Lower lobe of right lung (tissue), 2 donors: ENCODE results near the gene RORC. TPM values are rescaled to one million over a fixed set of nuclear protein-coding genes. Genes with fewer than 3 reads are reported as not detected.
"Not testable (repeated sequence)": the region's sequence is repeated elsewhere in the genome, so short reads cannot be mapped to it uniquely, and the experiment has no call there.

Source experiments
- ATAC-seq, 2 donors: fragments of 200-7000 bp; cut with Tn5 transposase; one replicate each; pipeline ENCODE4 v1.9.1; 2020 to 2022; ENCODE audit warnings: mild to moderate bottlenecking in 2 of 2, moderate library complexity in 2 of 2
- DNase-seq: peaks from one replicate; pipeline ENCODE4 v3.0.0-alpha.2; 2020
- H3K27ac ChIP-seq: fragments of 200-600 bp; one replicate; pipeline ENCODE4 v1.8.0; 2022
- H3K27me3 ChIP-seq: fragments of 200-600 bp; one replicate; pipeline ENCODE4 v1.8.0; 2022; ENCODE audit warnings: low read depth
- H3K36me3 ChIP-seq: fragments of 200-600 bp; one replicate; pipeline ENCODE4 v1.8.0; 2022; ENCODE audit warnings: mild to moderate bottlenecking
- H3K4me1 ChIP-seq: fragments of 200-600 bp; one replicate; pipeline ENCODE4 v1.8.0; 2022
- H3K4me3 ChIP-seq: fragments of 200-600 bp; one replicate; pipeline ENCODE4 v1.8.0; 2022; ENCODE audit warnings: mild to moderate bottlenecking
- H3K9me3 ChIP-seq: fragments of 200-600 bp; one replicate; pipeline ENCODE4 v1.8.0; 2022
- intact Hi-C: fragments of 100-400 bp; cut with DNase I; formaldehyde crosslinking; loops from one replicate; pipeline ENCODE4 v1.11.0; 2022
- long read RNA-seq: library from polyadenylated mRNA; unstranded; transcript quantifications from one replicate; pipeline ENCODE4 v2.0.0, GENCODE V29; 2021
- total RNA-seq: library from RNA; stranded (reverse); fragmentation: NEBNext Ultra II Directional; extraction: Animal tissue kit (Norgen Biotek cat#: 25700); gene quantifications from one replicate; pipeline ENCODE4 v1.2.1, GENCODE V29; 2021
- TF ChIP-seq, protein P1 (sequence below): fragments of 200-600 bp; IDR thresholded peaks from one replicate; pipeline ENCODE4 v1.8.0; 2022; ENCODE audit warnings: antibody characterized with exemption, mild to moderate bottlenecking
- donor health status: DM: no; HTN: yes; CAD: no; lungs with severe emphysema.

RORC gene
- 21.7 TPM for total RNA-seq
- long read RNA-seq, transcript RORC-201 (11 exons, 2,180 nt): major isoform, 10 of 16 reads
- long read RNA-seq, partial matches to known transcripts: 4 of 16 reads
- long read RNA-seq, other reads (novel, unspliced or antisense): 2 of 16 reads

DNA sequence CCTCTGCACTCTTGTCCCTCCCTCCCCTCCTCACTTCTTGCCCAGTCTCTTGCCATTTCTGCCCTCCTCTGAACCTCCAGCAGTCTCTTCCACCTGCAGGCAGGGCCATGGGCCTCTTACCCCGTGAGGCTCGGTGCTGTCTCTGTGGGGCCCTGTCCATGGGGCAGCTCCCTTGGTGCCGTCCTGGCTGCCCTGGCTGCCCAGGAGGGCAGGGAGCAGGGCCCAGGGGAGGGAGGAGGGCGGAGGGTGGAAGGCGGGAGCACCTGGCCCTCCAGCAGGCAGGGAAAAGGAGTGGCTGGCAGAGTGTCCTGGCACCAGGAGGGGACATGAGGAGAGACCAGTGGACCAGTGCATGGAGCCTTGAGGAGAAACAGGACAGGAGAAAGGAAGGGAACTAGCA is at the start of gene RORC:
TSS of gene RORC (minus strand) at position 198 of the 400 bp plus-strand sequence. CDS start at position 160, 38 bp downstream.
- intact Hi-C loops: no loop called here
- Histone ChIP-seq H3K9me3 (no peaks in the 10 kb centered on the region), H3K36me3 (no peaks in the 10 kb centered on the region), H3K27ac (peak within 1 kb of the TSS; percentile 80), H3K27me3 (no peaks in the 10 kb centered on the region), H3K4me1 (peaks cover 39% of the 10 kb centered on the region), H3K4me3 (peak within 1 kb of the TSS; percentile 56)
- DNase-seq (peak; percentile 84), ATAC-seq (peak; percentile 88 to 92)
- TF ChIP-seq, protein P1, sequence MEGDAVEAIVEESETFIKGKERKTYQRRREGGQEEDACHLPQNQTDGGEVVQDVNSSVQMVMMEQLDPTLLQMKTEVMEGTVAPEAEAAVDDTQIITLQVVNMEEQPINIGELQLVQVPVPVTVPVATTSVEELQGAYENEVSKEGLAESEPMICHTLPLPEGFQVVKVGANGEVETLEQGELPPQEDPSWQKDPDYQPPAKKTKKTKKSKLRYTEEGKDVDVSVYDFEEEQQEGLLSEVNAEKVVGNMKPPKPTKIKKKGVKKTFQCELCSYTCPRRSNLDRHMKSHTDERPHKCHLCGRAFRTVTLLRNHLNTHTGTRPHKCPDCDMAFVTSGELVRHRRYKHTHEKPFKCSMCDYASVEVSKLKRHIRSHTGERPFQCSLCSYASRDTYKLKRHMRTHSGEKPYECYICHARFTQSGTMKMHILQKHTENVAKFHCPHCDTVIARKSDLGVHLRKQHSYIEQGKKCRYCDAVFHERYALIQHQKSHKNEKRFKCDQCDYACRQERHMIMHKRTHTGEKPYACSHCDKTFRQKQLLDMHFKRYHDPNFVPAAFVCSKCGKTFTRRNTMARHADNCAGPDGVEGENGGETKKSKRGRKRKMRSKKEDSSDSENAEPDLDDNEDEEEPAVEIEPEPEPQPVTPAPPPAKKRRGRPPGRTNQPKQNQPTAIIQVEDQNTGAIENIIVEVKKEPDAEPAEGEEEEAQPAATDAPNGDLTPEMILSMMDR: no peak

DNA sequence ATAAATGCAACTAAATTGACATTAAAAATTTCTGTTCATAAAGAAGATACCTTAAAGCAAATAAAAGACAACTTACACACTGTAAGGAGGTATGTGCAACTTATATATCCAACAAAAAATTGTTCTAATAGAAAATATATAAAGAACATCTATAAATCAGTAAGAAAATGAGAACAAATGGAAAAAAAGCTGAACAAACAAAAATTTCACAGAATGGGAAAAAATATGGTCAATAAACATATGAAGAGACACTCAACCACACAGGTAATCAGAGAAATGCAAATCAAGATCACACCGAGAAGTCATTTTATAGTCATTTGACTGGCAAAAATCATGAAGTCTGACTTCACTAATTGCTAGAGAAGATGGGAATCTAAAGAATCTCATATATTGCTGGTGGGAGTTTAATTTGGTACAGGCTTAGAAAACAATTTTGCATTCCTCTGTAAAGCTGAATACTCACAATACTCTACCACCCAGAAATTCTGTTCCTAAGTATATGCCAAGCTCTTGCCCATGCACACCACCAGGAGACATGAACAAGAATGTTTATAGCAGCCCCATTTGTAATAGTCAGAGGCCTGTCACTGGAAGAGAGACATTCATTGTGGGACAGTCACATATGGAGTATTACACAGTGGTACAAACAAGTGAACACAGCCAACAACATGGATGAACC is 44.0 kb upstream of the RORC start:
- Histone ChIP-seq H3K36me3 (peaks cover 19% of the 10 kb centered on the region), H3K27me3 (no peaks in the 10 kb centered on the region), H3K4me3 (no peak overlapping the region), H3K27ac (no peak overlapping the region), H3K4me1 (no peaks in the 10 kb centered on the region), H3K9me3 (no peaks in the 10 kb centered on the region)
- intact Hi-C loops: no loop called here
- ATAC-seq (no peak), DNase-seq (no peak)
- TF ChIP-seq, protein P1: no peak

DNA sequence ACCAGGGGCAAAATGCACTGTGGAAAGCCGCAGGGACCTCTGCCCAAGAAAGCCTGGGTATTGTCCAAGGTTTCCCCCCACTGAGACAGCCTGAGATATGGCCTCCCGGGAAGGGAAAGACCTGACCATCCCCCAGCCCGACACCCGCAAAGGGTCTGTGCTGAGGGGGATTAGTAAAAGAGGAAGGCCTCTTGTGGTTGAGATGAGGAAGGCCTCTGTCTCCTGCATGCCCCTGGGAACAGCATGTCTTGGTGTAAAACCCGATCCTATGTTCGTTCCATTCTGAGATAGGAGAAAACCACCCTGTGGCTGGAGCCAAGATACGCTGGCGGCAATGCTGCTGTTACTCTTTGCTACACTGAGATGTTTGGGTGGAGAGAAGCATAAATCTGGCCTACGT is 41.2 kb upstream of the RORC start:
- DNase-seq, H3K9me3 ChIP-seq, intact Hi-C loops, H3K27ac ChIP-seq, H3K27me3 ChIP-seq, H3K4me3 ChIP-seq, H3K4me1 ChIP-seq, ATAC-seq: not testable (repeated sequence)
- H3K36me3 ChIP-seq: peaks cover 19% of the 10 kb centered on the region

DNA sequence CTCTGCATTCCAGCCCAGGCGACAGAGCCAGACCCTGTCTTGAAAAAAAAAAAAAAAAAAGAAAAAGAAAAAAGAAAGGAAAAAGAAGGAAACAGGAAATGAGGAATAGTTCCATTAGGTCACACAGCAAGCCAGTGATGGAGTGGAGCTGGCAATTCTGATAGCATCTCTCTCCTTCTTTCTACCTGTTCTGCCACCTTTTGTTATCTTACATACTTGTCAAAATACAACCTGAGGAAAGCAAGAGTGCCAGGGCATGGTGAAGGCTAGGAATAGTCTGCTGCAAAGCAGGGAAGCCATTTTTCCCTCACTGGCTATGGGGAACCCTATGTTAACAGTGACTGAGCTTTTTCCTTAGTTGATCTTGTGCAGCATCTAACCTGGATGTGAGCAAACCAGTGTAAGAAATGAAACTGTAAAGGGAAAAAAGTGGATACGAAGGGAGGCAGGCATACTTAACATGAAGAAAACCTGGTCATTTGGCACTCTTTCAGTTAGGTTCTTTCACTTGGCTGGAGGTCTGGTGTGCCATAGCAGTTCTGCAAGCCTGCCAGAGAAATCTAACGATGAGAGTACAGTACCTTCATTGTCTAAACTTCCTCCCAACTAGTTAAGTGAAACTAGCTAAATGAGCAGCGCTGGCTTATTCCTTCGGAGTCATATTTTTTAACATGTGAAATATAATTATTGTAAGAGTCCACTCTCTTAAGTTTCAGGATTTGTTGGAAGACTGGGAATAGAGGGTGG is 39.9 kb upstream of the RORC start:
- intact Hi-C loops: no loop called here
- no peaks in the 10 kb centered on the region for H3K9me3 ChIP-seq
- H3K4me3 ChIP-seq: no peak overlapping the region
- no peaks in the 10 kb centered on the region for H3K4me1 ChIP-seq
- DNase-seq (no peak), ATAC-seq (no peak)
- no peaks in the 10 kb centered on the region for H3K27me3 ChIP-seq
- TF ChIP-seq, protein P1: no peak
- H3K36me3 ChIP-seq: peaks cover 19% of the 10 kb centered on the region
- H3K27ac ChIP-seq: no peak overlapping the region

DNA sequence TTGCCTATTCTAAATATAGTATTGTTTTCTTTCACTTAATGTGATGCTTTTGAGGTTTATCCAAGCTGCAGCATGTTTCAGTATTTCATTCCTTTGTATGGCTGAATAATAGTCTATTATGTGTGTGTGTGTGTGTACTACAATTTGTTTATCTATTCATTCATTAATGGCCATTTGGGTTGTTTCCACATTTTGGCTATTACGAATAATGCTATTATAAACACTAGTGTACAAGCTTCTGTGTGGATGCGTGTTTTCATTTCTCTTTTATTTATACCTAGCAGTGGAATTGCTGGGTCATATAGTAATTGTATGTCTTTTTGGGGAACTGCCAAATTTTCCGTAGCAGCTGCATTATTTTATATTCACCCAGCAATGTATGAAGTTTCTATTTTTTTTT is 36.9 kb upstream of the RORC start:
- DNase-seq: no peak
- ATAC-seq: no peak
- intact Hi-C loops: no loop called here

More for the DNA sequence above, 36.9 kb upstream of the RORC start:
- no peaks in the 10 kb centered on the region for H3K4me1 ChIP-seq
- no peak overlapping the region for H3K27ac ChIP-seq
- H3K36me3 ChIP-seq: peaks cover 3% of the 10 kb centered on the region
- no peaks in the 10 kb centered on the region for H3K9me3 ChIP-seq
- TF ChIP-seq, protein P1: no peak
- no peaks in the 10 kb centered on the region for H3K27me3 ChIP-seq
- no peak overlapping the region for H3K4me3 ChIP-seq
